Upper lobe of left lung (tissue), 4 donors: ENCODE measurements around the gene LHX2.

ENCODE experiments used
- CTCF ChIP-seq, 6 experiments: fragments of 450-650 bp in 4 of 6; fragments of 200-600 bp in 2 of 6; sonication (generic) in 2 of 6; IDR thresholded peaks; one replicate each; pipeline ENCODE4 v1.5.1; 2016 to 2019; ENCODE audit warnings: antibody characterized with exemption in 6 of 6
- EP300 ChIP-seq, 4 donors: sonication (generic); formaldehyde crosslinking; IDR thresholded peaks; one replicate each; pipeline ENCODE4 v1.5.1; 2017; ENCODE audit warnings: antibody characterized with exemption in 4 of 4, control low read depth in 2 of 4
- POLR2A ChIP-seq, 4 donors: fragments of 450-650 bp; IDR thresholded peaks; one replicate each; pipeline ENCODE4 v1.5.1; 2016 to 2017; ENCODE audit warnings: antibody characterized with exemption in 4 of 4, mild to moderate bottlenecking in 2 of 4
- POLR2AphosphoS5 ChIP-seq, 2 donors: sonication (generic); formaldehyde crosslinking; IDR thresholded peaks; one replicate each; pipeline ENCODE4 v1.5.1; 2017; ENCODE audit warnings: antibody characterized with exemption in 2 of 2

DNA sequence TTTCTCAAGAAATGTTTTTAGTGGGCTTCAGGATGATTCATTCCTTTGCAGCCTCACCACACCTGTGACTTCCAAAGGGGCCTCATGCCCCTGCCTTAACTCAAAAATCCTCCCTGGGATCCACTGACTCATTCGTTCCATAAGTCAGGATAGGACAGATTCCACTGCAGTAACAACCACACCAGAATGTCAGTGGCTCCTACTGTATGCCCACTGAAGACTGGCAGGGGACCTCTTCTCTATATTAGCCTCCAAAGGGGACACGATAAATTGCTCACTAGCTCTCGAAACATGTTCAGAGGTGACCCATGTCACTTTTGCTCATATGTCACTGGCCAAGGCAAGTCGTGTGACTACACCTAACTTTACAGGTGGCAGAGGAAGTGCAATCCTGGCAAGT lies 25.7 kb upstream of the LHX2 start:
- no peak for TF ChIP-seq CTCF (IDR thresholded peaks at IDR 0.05)
- no peak for TF ChIP-seq POLR2AphosphoS5 (IDR thresholded peaks at IDR 0.05)
- TF ChIP-seq POLR2A (IDR thresholded peaks at IDR 0.05) = no peak
- TF ChIP-seq EP300 (IDR thresholded peaks at IDR 0.05) = no peak
